Glutamatergic neuron (in vitro differentiated cells): ENCODE results near the gene UBR4. TPM values are rescaled to one million over a fixed set of nuclear protein-coding genes. Genes with fewer than 3 reads are reported as not detected.
A peak's percentile ranks its signal among the peaks of the same experiment; 100 is the strongest.

Source experiments
- DNase-seq: peaks from one replicate; pipeline ENCODE4 v3.0.0; 2022
- H3K27ac Mint-ChIP-seq: one replicate; pipeline ENCODE4 v1.8.0; 2020; ENCODE audit warnings: mild to moderate bottlenecking, mixed read lengths, inconsistent platforms; ENCODE audit not compliant: unreplicated experiment
- H3K27me3 Mint-ChIP-seq: one replicate; pipeline ENCODE4 v1.8.0; 2020; ENCODE audit warnings: mild to moderate bottlenecking, moderate library complexity, mixed read lengths, inconsistent platforms; ENCODE audit not compliant: unreplicated experiment
- H3K36me3 Mint-ChIP-seq: one replicate; pipeline ENCODE4 v1.8.0; 2020; ENCODE audit warnings: mild to moderate bottlenecking, mixed read lengths, inconsistent platforms; ENCODE audit not compliant: unreplicated experiment
- H3K4me1 Mint-ChIP-seq: one replicate; pipeline ENCODE4 v1.8.0; 2020; ENCODE audit warnings: mild to moderate bottlenecking, low read depth, mixed read lengths, inconsistent platforms; ENCODE audit not compliant: unreplicated experiment
- H3K4me3 Mint-ChIP-seq: one replicate; pipeline ENCODE4 v1.8.0; 2020; ENCODE audit warnings: mild to moderate bottlenecking, mixed read lengths, inconsistent platforms; ENCODE audit not compliant: unreplicated experiment
- H3K9me3 Mint-ChIP-seq: one replicate; pipeline ENCODE4 v1.8.0; 2020; ENCODE audit warnings: mild to moderate bottlenecking, moderate library complexity, mixed read lengths, inconsistent platforms; ENCODE audit not compliant: unreplicated experiment
- total RNA-seq: library from RNA; stranded (reverse); fragmentation: NEBNext Ultra II Directional; extraction: Animal tissue kit (Norgen Biotek cat#: 25700); gene quantifications from one replicate; pipeline ENCODE4 v1.2.1, GENCODE V29; 2021; ENCODE audit not compliant: unreplicated experiment
- TF ChIP-seq, protein P1 (sequence below): fragments of 200-600 bp; sonication (generic); IDR thresholded peaks from one replicate; pipeline ENCODE4 v1.5.0; 2021; ENCODE audit not compliant: partially characterized antibody, unreplicated experiment

UBR4 gene
- total RNA-seq, 1 donor from 2014 or later: 176 TPM

DNA sequence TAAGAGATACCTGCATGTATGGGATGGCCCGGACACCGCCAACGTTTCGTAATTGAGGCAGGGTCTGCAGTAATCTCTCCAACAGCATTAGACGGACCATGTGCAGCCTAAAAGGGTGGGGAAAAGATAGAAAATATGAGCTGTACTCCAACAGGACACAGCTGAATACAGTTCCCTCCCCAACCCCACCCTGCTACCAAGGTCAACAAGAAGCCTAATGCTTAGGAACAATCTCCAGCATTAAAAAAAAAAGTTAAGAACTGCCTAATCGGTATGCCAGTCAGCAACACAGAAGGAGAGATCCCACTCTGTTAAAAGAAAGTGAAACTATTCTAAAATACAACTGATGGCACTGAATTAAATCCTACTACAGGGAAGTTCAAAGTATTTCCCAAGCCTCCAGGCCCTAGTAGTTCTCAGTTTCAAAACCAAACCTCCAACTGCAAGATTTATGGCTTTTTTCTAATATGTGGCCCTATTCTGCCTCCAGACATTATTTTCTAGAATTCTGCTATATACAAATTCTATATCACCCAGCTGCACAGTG, 81.0 kb downstream of the UBR4 start:
- Mint-ChIP-seq H3K36me3 (peaks cover 6% of the 10 kb centered on the region), H3K27me3 (no peaks in the 10 kb centered on the region), H3K27ac (peak overlapping the region; percentile 2), H3K9me3 (no peaks in the 10 kb centered on the region), H3K4me1 (no peaks in the 10 kb centered on the region), H3K4me3 (no peak overlapping the region)
- DNase-seq: no peak
- TF ChIP-seq, protein P1, sequence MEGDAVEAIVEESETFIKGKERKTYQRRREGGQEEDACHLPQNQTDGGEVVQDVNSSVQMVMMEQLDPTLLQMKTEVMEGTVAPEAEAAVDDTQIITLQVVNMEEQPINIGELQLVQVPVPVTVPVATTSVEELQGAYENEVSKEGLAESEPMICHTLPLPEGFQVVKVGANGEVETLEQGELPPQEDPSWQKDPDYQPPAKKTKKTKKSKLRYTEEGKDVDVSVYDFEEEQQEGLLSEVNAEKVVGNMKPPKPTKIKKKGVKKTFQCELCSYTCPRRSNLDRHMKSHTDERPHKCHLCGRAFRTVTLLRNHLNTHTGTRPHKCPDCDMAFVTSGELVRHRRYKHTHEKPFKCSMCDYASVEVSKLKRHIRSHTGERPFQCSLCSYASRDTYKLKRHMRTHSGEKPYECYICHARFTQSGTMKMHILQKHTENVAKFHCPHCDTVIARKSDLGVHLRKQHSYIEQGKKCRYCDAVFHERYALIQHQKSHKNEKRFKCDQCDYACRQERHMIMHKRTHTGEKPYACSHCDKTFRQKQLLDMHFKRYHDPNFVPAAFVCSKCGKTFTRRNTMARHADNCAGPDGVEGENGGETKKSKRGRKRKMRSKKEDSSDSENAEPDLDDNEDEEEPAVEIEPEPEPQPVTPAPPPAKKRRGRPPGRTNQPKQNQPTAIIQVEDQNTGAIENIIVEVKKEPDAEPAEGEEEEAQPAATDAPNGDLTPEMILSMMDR: no peak

DNA sequence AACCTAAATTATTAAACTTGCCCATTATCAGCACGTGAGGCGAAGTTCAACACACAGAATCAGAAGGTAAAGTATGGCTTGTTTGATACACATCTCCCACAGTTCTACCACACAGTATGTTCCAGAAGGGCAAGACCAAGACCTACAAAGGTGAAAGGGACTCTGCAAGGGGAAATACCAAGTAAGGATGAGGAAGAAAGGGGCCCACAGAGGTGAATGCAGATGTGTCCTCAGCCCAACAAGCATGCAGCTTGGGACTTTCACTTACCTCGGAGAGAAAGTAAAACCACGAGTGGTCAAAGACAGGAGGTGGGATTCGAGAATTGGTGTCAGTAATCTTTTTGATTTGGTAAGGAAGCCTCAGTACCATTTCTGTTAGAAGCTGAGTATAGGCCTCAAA, 85.8 kb downstream of the UBR4 start:
- TF ChIP-seq, protein P1: no peak
- no peak overlapping the region for H3K27ac Mint-ChIP-seq

GRCh38 chr1:19123837-19124236, 86.2 kb downstream of the UBR4 start:
- Mint-ChIP-seq H3K9me3 (peaks cover 2% of the 10 kb centered on the region), H3K4me3 (no peak overlapping the region), H3K36me3 (no peaks in the 10 kb centered on the region), H3K4me1 (no peaks in the 10 kb centered on the region), H3K27ac (peak overlapping the region; percentile 62), H3K27me3 (peaks cover 5% of the 10 kb centered on the region)
- no peak for DNase-seq
- TF ChIP-seq, protein P1: no peak

More for the DNA sequence above, 85.8 kb downstream of the UBR4 start:
- Mint-ChIP-seq H3K27me3 (peaks cover 5% of the 10 kb centered on the region), H3K4me3 (no peak overlapping the region), H3K9me3 (peaks cover 2% of the 10 kb centered on the region), H3K36me3 (no peaks in the 10 kb centered on the region), H3K4me1 (no peaks in the 10 kb centered on the region)
- no peak for DNase-seq

DNA sequence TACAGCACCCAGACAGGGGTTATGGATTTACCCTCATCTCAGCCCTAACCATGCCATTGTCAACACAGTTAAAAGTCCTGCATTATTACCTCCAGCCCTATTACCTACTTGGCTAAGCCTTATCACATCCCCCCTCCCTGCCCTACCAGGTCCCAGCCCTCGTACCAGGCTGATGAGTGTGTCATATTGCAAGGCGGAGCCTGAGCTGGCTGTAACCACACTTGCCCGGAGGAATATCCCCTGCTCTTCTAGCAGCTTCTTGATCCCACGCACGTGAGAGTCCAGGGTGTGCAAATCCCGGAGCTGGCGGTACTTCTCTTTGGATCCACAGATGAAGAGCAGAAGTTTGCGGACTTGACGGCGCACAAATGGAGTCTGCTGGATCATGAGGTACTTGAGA, 87.4 kb downstream of the UBR4 start:
- H3K27me3 Mint-ChIP-seq: peaks cover 5% of the 10 kb centered on the region
- peaks cover 2% of the 10 kb centered on the region for H3K9me3 Mint-ChIP-seq
- no peaks in the 10 kb centered on the region for H3K36me3 Mint-ChIP-seq
- no peaks in the 10 kb centered on the region for H3K4me1 Mint-ChIP-seq
- TF ChIP-seq, protein P1: no peak
- no peak for DNase-seq
- H3K4me3 Mint-ChIP-seq: no peak overlapping the region
- H3K27ac Mint-ChIP-seq: no peak overlapping the region

DNA sequence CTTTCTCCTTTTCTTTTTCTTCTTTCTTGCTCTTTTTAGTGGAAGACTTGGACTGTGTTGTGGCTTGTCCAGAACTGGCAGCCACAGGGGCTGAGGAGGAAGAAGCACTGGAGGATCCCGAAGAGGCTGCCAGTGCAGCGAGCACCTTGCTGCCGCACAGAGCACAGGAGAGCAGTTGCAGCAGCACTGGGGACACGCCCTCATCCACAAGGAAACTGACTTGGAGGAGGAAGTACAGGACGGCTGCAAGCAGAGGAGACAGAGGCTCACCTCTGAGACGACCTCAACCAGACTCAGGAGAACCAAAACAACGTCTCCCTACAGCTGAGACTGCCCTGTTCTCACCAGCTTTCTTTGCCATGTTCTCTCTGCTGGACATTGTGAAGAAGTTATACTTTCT, 88.9 kb downstream of the UBR4 start:
- Mint-ChIP-seq H3K27me3 (peaks cover 5% of the 10 kb centered on the region), H3K9me3 (peaks cover 2% of the 10 kb centered on the region), H3K4me3 (no peak overlapping the region), H3K27ac (no peak overlapping the region), H3K36me3 (no peaks in the 10 kb centered on the region), H3K4me1 (no peaks in the 10 kb centered on the region)
- no peak for DNase-seq
- TF ChIP-seq, protein P1: no peak
